Measurements from ENCODE around the gene OR2B2. TPM values are rescaled to one million over a fixed set of nuclear protein-coding genes. Genes with fewer than 3 reads are reported as not detected.
A peak's percentile ranks its signal among the peaks of the same experiment; 100 is the strongest.

OR2B2 gene
- total RNA-seq, 2 donors from 2014 or later, result not detected

GRCh38 chr6:27894839-27895762, 17.1 kb downstream of the OR2B2 start:
- DNase-seq, result peak; percentile 55
- intact Hi-C loops (cut with DNase I), result loop anchor here (2.0 to 10.0 kb wide), 5 partner anchors 56 to 710 kb away; partner anchors contain the start of gene ZNF184 (in 1 of the 2)
- ATAC-seq, result peak; percentile 76 to 78

GRCh38 chr6:27893836-27894807, 18.1 kb downstream of the OR2B2 start:
- DNase-seq (peak; percentile 89), ATAC-seq (peak; percentile 85 to 92)
- intact Hi-C loops (cut with DNase I), result loop anchor here (2.0 to 10.0 kb wide), 5 partner anchors 55 to 709 kb away; partner anchors contain the start of gene ZNF184 (in 1 of the 2)

- peak; percentile 74 for DNase-seq
- ATAC-seq, result peak; percentile 47 to 74
- intact Hi-C loops (cut with DNase I), result loop anchor here (10.0 kb wide), 3 partner anchors 78 to 708 kb away; partner anchors contain the start of gene ZNF184 (in 1 of the 2)
Measured at GRCh38 chr6:27893059-27893835, 18.9 kb downstream of the OR2B2 start.

GRCh38 chr6:27892649-27893058, 19.5 kb downstream of the OR2B2 start:
- ATAC-seq (no peak), DNase-seq (no peak)
- intact Hi-C loops (cut with DNase I), result loop anchor here (10.0 kb wide), 3 partner anchors 78 to 708 kb away; partner anchors contain the start of gene ZNF184 (in 1 of the 2)

GRCh38 chr6:27891320-27891875, 20.8 kb downstream of the OR2B2 start:
- intact Hi-C loops (cut with DNase I), result loop anchor here (10.0 kb wide), 3 partner anchors 77 to 707 kb away; partner anchors contain the start of gene ZNF184 (in 1 of the 2)
- ATAC-seq (no peak), DNase-seq (no peak)

GRCh38 chr6:27890445-27891319, 21.5 kb downstream of the OR2B2 start:
- peak; percentile 14 to 25 for ATAC-seq
- peak; percentile 42 for DNase-seq
- intact Hi-C loops (cut with DNase I), result loop anchor here (10.0 kb wide), 3 partner anchors 76 to 706 kb away; partner anchors contain the start of gene ZNF184 (in 1 of the 2)

- ATAC-seq (no peak), DNase-seq (no peak)
- intact Hi-C loops (cut with DNase I), result loop anchor here (10.0 kb wide), 3 partner anchors 75 to 705 kb away; partner anchors contain the start of gene ZNF184 (in 1 of the 2)
Measured at GRCh38 chr6:27889628-27890444, 22.4 kb downstream of the OR2B2 start.

- intact Hi-C loops (cut with DNase I), result no loop called here
- DNase-seq, result no peak
- no peak for ATAC-seq
Measured at GRCh38 chr6:27889275-27889627, 22.9 kb downstream of the OR2B2 start.

- DNase-seq, result no peak
- intact Hi-C loops (cut with DNase I), result no loop called here
- no peak for ATAC-seq
Measured at GRCh38 chr6:27888566-27888965, 23.6 kb downstream of the OR2B2 start.

GRCh38 chr6:27886073-27886472, 26.1 kb downstream of the OR2B2 start:
- ATAC-seq (no peak), DNase-seq (no peak)
- intact Hi-C loops (cut with DNase I), result no loop called here

- ATAC-seq (no peak), DNase-seq (no peak)
- intact Hi-C loops (cut with DNase I), result no loop called here
Measured at GRCh38 chr6:27883136-27883535, 29.1 kb downstream of the OR2B2 start.

GRCh38 chr6:27882624-27883023, 29.6 kb downstream of the OR2B2 start:
- intact Hi-C loops (cut with DNase I), result no loop called here
- ATAC-seq (no peak), DNase-seq (no peak)

- DNase-seq (no peak), ATAC-seq (no peak)
- intact Hi-C loops (cut with DNase I), result no loop called here
Measured at GRCh38 chr6:27879837-27880236, 32.4 kb downstream of the OR2B2 start.

- intact Hi-C loops (cut with DNase I), result no loop called here
- ATAC-seq (no peak), DNase-seq (no peak)
Measured at GRCh38 chr6:27874016-27874415, 38.2 kb downstream of the OR2B2 start.

- ATAC-seq (peak; percentile 67 to 69), DNase-seq (peak; percentile 47)
- intact Hi-C loops (cut with DNase I), result no loop called here
Measured at GRCh38 chr6:27873021-27873940, 38.9 kb downstream of the OR2B2 start.
